Hematopoietic multipotent progenitor cell treated with erythropoietin and hydrocortisone succinate and interleukin-3 and kit ligand, for 4 days (in vitro differentiated cells): Measurements from ENCODE around the gene NXN.
A peak's percentile ranks its signal among the peaks of the same experiment; 100 is the strongest.
"Not testable (repeated sequence)": the region's sequence is repeated elsewhere in the genome, so short reads cannot be mapped to it uniquely, and the experiment has no call there.

ENCODE experiments used
- DNase-seq: peaks from one replicate; pipeline ENCODE4 v3.0.0-alpha.2; 2015

Gene NXN

DNA sequence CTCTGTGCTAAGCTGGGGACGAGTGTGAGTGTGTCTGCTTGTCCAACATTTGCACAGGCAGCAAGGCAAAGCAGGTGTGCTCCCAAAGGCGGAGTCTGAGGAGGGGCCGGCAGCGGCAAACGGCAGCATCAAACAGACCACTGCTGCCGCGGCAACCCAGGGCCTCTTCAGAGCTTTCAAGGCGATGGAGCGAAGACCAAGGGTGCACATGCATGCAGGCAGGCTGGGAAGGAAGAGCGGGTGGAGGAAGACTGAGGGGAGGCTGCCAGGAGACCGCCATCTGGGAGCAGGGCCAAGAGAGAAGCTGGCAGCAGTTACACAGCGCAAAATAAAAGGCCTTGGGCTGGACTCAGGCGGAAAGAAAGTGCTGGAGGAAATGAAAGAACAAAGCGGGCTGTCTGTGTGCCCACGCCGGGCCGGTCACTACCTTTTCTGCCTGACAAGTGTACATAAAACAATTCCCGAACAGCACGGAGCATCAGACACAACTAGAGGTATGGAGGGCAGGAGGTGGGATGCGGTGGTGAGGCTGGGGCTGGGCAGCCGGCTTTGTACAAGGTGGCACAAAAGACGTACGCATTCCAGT is 25.9 kb upstream of the NXN start:
- peak; percentile 76 for DNase-seq

GRCh38 chr17:1004769-1005295 is 25.3 kb upstream of the NXN start:
- no peak for DNase-seq

- no peak for DNase-seq
These were observed 24.6 kb upstream of the NXN start for GRCh38 chr17:1003972-1004768.

DNA sequence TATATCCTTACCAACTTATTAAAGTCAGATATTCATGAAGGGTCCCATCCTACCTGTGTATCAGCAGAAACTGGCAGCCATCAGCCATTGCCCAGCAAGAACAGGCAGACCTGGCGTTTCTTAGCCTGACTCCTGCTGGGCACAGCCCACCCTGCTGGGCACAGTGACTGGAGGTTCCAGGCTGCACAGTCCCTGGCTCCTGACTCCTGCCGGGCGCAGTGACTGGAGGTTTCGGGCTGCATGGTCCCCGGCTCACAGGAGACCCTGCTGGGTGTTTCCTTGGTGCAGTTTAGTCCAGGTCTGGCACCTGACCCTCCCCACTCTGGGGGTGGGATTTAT is 24.0 kb upstream of the NXN start:
- DNase-seq: no peak

DNA sequence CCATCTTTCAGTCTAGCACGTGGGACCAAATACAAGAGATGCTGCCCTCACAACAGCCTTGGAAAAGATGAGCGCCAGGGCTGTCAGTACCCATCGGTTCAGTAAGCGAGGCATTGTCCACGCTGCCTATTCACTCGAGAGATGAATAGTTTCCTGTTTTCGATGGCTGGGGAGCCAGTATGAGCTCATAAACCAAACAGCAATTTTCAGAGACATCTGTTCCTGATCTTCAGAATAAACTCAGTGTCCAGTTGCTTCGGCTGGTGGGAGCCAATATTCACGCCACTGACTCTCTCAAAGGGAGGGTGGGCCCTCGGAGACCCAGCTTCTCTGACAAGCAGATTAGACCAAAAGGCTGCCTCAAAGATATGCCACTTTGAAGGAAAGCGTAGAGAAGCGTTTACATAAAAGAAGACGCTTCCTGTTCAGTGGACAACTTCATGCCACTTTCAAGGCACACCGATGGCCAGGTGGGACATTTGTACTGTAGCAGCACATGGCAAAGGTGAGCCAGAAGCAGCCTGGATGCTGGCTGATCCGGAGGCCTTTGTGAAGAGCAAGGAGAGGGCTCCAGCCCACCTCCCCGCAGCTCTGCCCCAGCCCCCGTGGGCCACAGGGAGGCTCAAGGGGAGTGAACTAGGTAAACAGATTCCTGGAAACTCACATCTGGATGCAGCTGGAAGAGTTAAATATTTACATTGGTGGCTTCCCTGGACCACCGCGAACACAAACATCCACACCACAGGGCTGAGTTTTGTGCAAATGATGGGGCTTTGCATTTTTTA is 23.4 kb upstream of the NXN start:
- no peak for DNase-seq

- DNase-seq: no peak
These were observed 22.8 kb upstream of the NXN start for GRCh38 chr17:1002412-1002753.

DNA sequence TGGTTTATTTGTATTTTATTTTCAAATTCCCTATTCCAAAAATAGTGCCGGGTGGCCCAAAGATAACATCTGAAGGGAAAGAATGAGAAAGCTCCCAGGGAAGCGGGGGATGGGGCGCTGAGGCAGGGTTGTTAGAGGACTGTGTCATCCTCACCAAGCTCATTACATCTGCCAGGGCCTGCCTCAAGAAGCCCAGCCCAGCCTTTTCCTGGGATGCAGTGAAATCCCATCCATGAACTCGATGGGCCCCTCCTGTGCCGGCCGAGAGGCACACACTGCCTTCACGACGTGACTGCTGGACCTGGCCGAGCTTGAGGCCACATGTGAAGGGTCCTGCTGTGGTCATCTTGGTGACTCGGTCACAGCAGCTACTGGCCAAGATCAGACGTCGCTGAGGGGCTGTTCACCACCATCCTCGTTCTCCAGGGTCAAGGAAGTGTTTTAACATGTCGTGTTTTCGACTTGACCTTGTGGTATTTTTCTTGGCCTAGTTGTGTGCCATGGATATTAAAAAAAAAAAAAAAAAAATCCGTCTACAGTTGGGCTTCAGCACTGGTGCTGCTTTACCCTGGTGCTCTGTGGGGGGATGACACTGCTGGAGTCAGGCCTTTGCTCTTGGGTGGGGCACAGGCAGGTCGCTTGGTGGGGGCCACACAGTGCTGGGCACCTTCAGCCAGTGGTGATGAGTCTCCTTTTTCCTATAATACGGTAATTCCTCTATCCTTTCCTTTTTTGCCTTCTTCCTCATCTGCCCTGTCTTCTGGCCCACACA is 22.2 kb upstream of the NXN start:
- no peak for DNase-seq

DNA sequence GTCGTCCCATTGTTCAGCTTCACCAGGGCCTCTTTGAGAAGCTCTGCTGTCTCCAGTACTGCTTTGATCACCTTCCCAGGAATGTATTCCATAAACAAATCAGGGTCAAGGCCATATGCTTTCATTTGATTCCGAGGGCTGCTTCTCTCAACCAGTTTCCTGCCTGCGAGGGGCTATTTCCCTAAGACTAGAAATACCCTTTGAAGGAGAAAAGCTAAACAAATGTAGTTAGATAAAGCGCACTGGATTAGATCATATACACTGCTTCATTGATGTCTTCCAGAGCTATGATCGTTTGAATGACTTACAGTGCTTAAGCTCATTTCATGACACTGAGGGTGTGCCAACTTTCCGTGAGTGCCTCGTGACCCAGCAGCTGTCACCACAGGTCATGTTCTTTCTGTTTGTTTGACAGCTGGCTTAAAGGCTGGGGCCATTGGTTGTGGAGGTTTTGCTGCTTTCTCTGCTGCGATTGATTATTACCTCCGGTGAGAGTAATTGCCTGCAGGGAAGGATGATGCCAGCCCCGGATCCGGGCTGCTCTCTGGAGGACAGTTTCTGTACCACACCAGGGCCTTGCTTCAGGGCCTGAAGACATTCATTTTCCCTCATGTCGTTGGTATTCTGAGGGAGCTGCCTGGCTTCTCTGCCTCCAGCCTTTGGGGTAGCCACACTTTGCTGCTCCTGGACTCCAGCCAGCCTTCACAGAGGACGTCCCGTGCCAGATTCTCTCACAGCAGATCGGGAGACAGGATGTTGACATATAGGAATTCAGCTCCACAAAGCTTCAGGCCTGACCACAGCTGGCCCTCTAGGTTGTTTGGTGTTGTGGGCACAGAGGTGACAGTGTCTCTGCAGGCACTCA is 21.3 kb upstream of the NXN start:
- no peak for DNase-seq

DNA sequence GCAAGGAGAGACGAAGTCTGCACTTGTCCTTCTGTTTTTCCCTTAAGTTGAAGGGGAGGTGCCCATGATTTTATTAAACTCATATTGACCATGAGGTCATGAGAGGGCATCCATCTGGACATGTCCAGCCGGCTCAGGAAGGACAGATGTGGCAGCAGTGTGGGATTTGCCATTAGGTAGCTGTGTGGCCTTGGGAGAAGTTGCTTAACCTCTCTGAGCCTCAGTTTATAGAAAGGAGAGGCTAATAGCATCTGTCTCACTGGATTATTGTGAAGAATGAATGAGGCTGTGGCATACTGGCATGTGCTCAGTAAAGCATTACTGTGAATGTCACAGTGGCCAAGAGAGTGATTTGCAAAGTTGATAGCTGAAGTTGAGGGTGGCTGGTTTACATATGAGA is 18.5 kb upstream of the NXN start:
- no peak for DNase-seq

DNA sequence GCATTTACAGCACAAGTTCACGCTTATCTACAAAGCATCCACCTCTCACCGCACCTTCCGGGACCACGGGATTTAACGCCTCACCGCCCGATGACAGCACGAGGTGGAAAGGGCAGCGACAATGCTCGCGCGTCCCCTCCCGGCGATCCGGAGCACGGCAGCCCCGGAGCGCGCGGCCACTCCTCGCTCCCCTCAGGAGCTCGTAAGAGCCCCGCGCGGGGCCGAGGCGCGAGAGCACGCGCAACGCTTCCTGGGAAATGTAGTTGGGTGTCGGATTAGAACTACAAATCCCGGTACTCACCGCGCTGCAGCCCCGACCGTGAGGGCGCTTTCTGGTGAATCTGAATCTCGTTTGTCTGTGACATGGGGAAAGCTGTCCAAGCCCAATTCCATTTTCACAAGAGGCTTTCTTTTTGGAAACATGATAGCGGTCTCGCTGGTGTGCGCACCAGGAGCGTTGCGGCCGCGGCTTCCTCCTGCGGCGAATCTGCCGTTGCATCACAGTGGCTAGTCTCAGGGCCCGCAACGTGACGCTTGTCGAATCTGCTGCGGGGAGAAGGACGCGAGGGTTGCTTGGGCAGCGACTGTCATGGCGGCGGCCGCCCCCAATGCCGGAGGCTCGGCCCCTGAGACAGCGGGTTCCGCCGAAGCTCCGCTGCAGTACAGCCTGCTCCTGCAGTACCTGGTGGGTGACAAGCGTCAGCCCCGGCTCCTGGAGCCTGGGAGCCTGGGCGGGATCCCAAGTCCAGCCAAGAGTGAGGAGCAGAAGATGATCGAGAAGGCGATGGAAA is 17.2 kb upstream of the NXN start, which contains the start of gene TIMM22:
TIMM22 (plus strand) TSS at position 576 of the 791 bp plus-strand sequence; CDS start at position 590, 14 bp downstream.
- DNase-seq: peak; percentile 99

DNA sequence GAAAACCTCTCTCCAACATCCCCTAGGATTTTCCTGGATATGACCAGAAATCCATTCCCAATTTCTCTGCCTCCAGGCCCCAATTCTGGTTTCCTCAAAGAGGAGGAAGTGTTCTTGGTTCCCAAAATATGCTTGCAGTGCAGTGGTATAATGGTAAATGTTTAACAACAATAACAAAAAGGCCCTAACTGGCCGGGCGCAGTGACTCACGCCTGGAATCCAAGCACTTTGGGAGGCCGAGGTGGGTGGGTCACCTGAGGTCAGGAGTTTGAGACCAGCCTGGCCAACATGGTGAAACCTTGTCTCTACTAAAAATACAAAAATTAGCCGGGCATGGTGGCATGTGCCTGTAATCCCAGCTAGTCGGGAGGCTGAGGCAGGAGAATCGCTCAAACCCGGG is 15.7 kb upstream of the NXN start:
- DNase-seq: not testable (repeated sequence)

GRCh38 chr17:992933-993332 is 13.4 kb upstream of the NXN start:
- no peak for DNase-seq

- DNase-seq: no peak
These were observed 9.0 kb upstream of the NXN start for GRCh38 chr17:988561-988960.

GRCh38 chr17:987931-988330 is 8.4 kb upstream of the NXN start:
- no peak for DNase-seq

DNA sequence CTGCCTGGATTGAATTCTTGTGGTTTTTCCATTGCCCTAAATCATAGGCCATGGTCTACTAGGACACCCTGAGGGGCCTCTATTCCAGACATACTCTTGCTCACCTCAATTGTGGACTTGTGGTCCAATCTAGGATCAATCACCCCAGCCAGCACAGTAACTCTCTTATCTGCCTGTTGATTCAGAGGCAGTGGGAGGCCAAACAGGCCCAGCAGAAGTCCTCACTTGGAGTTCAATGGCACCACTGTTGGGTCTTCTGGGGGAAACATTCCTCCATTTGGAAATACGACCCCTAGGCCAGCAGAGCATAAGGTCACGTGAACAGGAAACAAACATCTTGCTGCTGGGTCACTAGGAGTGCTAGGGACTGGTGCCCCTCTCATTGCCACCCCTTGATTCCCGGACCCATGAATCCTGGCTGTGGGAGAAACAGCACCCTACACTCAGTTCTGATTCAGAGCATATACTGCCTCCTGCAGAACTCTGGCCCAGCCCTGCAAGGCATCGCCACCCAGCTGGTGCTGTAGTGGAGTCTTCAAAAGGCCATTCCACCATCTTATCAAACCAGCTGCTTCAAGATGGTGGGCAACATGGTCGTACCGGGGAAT is 6.8 kb upstream of the NXN start:
- no peak for DNase-seq

DNA sequence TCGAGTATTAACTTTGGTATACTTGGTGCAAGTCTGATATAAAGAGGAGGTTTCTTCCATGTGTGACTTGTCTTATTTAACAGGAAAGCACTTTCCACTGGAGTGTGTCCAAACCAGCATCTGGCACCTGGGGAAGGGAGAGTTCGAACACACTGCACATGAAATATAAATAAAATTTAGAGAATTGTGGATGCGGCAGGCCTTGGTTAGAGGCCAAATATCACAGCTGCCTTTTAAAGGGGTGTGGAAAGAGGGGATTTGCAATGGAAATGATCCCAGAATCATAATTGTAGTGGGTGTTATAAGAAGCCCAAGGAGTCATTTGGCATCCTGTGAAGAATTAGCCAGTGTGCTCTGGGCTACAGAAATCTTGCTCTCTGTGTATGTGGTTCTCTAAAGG is 4.3 kb upstream of the NXN start:
- no peak for DNase-seq

- DNase-seq: no peak
These were observed 1.7 kb upstream of the NXN start for GRCh38 chr17:981292-981658.

DNA sequence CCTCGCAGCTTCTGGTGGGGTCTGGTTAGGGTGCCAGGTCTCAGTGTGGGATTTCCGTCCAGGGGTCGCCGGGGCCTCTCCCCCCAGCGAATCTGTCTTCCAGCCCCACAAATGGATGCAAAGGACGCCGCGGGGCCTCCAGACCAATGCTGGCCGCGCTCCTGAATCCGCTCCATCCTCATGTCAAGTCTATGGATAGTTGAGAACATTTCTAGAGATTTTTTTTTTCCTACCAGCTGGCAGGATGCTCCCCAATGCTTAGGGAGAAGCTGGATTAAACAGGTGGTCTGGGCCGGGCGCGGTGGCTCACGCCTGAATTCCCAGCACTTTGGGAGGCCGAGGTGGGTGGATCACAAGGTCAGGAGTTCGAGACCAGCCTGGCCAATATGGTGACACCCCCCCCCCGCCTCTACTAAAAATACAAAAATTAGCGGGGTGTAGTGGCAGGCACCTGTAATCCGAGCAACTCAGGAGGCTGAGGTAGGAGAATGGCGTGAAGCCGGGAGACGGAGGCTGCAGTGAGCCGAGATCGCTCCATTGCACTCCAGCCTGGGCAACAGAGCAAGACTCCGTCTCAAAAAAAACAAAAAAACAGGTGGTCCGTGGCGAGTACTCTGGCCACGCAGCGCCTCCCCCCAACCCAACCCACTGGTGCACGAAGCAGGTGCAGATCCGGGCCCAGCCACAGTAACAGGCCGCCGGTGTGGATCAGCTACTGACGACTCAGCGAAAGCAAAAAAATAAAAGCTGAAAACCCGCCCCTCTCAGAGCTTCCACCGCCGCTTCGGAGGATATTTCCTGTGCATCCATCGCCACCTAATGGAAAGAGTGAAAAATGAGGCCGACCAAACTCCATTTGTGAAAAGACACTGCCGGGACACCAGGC is 1.1 kb upstream of the NXN start:
- DNase-seq: peak; percentile 95

- no peak for DNase-seq
These were observed 401 bp downstream of the NXN start for GRCh38 chr17:979212-979538.
